Measurements from ENCODE around the gene LRRC70.
"Not testable (repeated sequence)": the region's sequence is repeated elsewhere in the genome, so short reads cannot be mapped to it uniquely, and the experiment has no call there.

The LRRC70 gene

GRCh38 chr5:62608529-62609511 lies 30.2 kb downstream of the LRRC70 start:
- no peak for DNase-seq (ENCODE audit: low read depth)

- DNase-seq (ENCODE audit: low read depth): no peak
Observed at GRCh38 chr5:62614355-62614754, 35.7 kb downstream of the LRRC70 start.

- no peak for DNase-seq (ENCODE audit: low read depth)
Observed at GRCh38 chr5:62616615-62617277, 38.1 kb downstream of the LRRC70 start.

GRCh38 chr5:62617943-62618342 lies 39.3 kb downstream of the LRRC70 start:
- DNase-seq (ENCODE audit: low read depth): no peak

GRCh38 chr5:62620761-62621160 lies 42.1 kb downstream of the LRRC70 start:
- DNase-seq (ENCODE audit: low read depth): no peak

GRCh38 chr5:62621280-62621679 lies 42.7 kb downstream of the LRRC70 start:
- DNase-seq (ENCODE audit: low read depth): no peak

GRCh38 chr5:62623271-62623670 lies 44.7 kb downstream of the LRRC70 start:
- DNase-seq (ENCODE audit: low read depth): no peak

- not testable (repeated sequence) for DNase-seq (ENCODE audit: low read depth)
Observed at GRCh38 chr5:62624436-62624835, 45.8 kb downstream of the LRRC70 start.

GRCh38 chr5:62626534-62626933 lies 47.9 kb downstream of the LRRC70 start:
- DNase-seq (ENCODE audit: low read depth): no peak

GRCh38 chr5:62627121-62627520 lies 48.5 kb downstream of the LRRC70 start:
- DNase-seq (ENCODE audit: low read depth): no peak

- DNase-seq (ENCODE audit: low read depth): no peak
Observed at GRCh38 chr5:62627901-62628300, 49.3 kb downstream of the LRRC70 start.
